ENCODE measurements around the gene PPID.
"Not testable (repeated sequence)": the region's sequence is repeated elsewhere in the genome, so short reads cannot be mapped to it uniquely, and the experiment has no call there.

The PPID gene

DNA sequence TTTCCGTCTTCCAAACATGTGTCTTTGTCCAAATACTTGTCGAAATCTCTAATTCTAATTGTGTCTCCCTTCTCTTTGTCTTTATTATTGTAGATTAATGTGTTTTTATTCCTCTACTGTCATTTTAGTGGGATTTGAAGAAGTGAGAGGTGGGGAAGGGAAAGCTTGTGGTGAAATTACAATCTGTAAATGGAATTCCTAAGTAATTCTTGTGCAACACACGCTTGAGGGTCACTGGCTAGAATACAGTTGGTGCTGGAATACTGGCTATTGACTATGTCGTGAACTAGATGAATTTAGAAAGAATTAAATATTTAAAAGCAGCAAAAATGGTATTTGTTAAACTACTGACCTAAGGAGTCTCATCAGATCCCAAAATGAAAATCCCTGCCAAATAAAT, 34.9 kb upstream of the PPID start:
- Histone ChIP-seq H3K27ac (ENCODE audit: low read depth, low read length) (no peak overlapping the region), H3K4me1 (ENCODE audit: control insufficient read depth, insufficient read depth, low read length) (no peaks in the 10 kb centered on the region), H3K36me3 (ENCODE audit: control insufficient read depth, insufficient read depth, low read length) (no peaks in the 10 kb centered on the region), H3K27me3 (ENCODE audit: control insufficient read depth, insufficient read depth, low read length) (no peaks in the 10 kb centered on the region), H3K4me3 (ENCODE audit: low read length) (no peak overlapping the region), H3K9ac (ENCODE audit: low read length) (no peak overlapping the region)

DNA sequence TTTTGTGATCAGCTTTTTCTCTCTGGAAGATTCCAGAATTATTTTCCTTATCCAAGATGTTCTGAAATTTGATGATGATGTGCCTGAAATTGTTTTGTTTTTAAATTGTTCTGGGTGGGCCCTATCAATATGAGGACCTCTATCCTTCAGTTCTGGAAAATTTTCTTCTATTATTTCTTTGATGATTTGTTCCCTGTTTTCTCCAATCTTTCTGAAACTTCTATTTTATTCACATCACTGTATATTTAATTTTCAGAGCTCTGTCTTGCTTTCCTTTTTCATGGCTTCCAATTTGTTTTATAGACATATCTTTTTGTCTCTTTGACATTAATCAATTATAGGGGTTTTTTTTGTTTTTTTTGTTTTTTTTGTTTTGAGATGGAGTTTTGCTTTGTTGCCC, 33.4 kb upstream of the PPID start:
- Histone ChIP-seq H3K36me3 (ENCODE audit: control insufficient read depth, insufficient read depth, low read length) (no peaks in the 10 kb centered on the region), H3K9ac (ENCODE audit: low read length) (no peak overlapping the region), H3K4me3 (ENCODE audit: low read length) (no peak overlapping the region), H3K27ac (ENCODE audit: low read depth, low read length) (no peak overlapping the region), H3K4me1 (ENCODE audit: control insufficient read depth, insufficient read depth, low read length) (no peaks in the 10 kb centered on the region), H3K27me3 (ENCODE audit: control insufficient read depth, insufficient read depth, low read length) (no peaks in the 10 kb centered on the region)

DNA sequence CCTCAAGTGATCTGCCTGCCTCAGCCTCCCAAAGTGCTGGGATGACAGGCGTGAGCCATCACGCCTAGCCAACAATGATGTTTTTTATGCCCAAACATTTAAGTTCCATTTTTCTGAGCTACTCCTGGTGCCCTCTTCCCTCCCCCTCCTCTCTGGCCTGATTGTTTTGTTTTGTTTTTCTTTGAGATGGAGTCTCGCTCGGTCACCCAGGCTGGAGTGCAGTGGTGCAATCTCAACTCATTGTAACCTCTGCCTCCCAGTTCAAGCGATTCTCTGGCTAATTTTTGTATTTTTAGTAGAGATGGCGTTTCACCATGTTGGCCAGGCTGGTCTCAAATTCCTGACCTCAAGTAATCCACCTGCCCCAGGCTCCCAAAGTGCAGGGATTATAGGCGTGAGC, 32.6 kb upstream of the PPID start:
- not testable (repeated sequence) for H3K9ac ChIP-seq (ENCODE audit: low read length); H3K27ac ChIP-seq (ENCODE audit: low read depth, low read length); H3K27me3 ChIP-seq (ENCODE audit: control insufficient read depth, insufficient read depth, low read length); H3K4me1 ChIP-seq (ENCODE audit: control insufficient read depth, insufficient read depth, low read length); H3K36me3 ChIP-seq (ENCODE audit: control insufficient read depth, insufficient read depth, low read length); H3K4me3 ChIP-seq (ENCODE audit: low read length)

DNA sequence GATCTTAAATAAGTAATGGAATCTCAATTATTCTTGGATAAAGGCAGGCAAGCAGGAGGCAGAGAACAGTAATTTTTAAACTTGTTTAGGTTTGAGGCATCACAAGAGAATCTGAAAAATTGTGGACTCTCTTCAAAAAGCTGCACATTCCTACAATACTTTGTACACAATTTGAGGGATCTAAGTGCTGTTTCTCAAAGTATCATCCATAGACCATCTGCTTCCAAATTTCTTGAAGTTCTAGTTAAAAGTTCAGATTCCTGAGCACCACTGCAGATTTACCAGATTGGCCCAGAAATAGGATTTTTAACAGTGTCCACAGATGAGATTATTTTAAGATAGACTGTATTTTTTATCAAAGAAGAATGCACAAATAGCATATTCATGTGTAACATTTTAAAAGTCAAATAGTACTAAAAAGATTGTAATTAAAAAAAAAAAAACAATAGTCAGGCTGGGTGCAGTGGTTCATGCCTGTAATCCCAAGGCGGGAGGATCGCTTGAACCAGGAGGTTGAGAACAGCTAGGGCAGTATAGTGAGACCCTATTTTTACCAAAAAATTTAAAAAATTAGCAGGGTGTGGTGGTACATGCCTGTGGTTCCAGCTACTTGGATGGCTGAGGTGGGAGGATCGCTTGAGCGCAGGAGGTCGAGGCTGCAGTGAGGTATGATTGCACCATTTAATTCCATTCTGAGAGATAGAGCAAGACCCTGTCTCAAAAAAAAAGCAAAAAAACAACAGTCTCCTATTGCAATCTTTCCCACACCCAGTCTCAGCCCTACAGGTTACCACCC, 31.4 kb upstream of the PPID start:
- Histone ChIP-seq H3K4me1 (ENCODE audit: control insufficient read depth, insufficient read depth, low read length) (no peaks in the 10 kb centered on the region), H3K36me3 (ENCODE audit: control insufficient read depth, insufficient read depth, low read length) (no peaks in the 10 kb centered on the region), H3K9ac (ENCODE audit: low read length) (no peak overlapping the region), H3K4me3 (ENCODE audit: low read length) (no peak overlapping the region), H3K27ac (ENCODE audit: low read depth, low read length) (no peak overlapping the region), H3K27me3 (ENCODE audit: control insufficient read depth, insufficient read depth, low read length) (no peaks in the 10 kb centered on the region)

DNA sequence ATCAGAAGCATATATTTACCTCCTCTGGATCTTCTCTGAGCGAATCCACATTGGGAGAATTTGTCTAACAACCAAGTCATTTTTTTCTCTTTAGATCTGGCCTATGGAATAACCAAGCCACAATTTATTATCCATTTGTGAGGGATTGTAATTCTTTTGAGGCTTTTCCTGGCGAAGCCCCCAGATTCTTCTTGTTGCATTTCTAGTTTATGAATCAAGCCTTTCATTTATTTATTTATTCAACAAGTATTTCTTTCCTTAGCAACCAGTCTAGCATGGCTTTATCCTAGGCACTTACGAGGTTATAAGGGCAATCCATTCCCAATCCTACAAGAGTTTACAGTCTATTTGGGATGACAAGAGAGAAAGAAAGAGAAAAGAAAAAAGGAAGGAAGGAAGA, 27.2 kb upstream of the PPID start:
- Histone ChIP-seq H3K4me3 (ENCODE audit: low read length) (no peak overlapping the region), H3K4me1 (ENCODE audit: control insufficient read depth, insufficient read depth, low read length) (no peaks in the 10 kb centered on the region), H3K27ac (ENCODE audit: low read depth, low read length) (no peak overlapping the region), H3K27me3 (ENCODE audit: control insufficient read depth, insufficient read depth, low read length) (no peaks in the 10 kb centered on the region), H3K9ac (ENCODE audit: low read length) (no peak overlapping the region), H3K36me3 (ENCODE audit: control insufficient read depth, insufficient read depth, low read length) (no peaks in the 10 kb centered on the region)

DNA sequence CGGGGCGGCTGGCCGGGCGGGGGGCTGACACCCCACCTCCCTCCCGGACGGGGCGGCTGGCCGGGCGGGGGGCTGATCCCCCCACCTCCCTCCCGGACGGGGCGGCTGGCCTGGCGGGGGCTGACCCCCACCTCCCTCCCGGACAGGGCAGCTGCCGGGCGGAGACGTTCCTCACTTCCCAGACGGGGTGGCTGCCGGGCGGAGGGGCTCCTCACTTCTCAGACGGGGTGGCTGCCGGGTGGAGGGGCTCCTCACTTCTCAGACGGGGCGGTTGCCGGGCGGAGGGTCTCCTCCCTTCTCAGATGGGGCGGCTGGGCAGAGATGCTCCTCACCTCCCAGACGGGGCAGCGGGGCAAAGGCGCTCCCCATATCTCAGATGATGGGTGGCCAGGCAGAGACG, 23.3 kb upstream of the PPID start:
- not testable (repeated sequence) for H3K36me3 ChIP-seq (ENCODE audit: control insufficient read depth, insufficient read depth, low read length); H3K4me1 ChIP-seq (ENCODE audit: control insufficient read depth, insufficient read depth, low read length); H3K27ac ChIP-seq (ENCODE audit: low read depth, low read length); H3K27me3 ChIP-seq (ENCODE audit: control insufficient read depth, insufficient read depth, low read length); H3K4me3 ChIP-seq (ENCODE audit: low read length); H3K9ac ChIP-seq (ENCODE audit: low read length)

DNA sequence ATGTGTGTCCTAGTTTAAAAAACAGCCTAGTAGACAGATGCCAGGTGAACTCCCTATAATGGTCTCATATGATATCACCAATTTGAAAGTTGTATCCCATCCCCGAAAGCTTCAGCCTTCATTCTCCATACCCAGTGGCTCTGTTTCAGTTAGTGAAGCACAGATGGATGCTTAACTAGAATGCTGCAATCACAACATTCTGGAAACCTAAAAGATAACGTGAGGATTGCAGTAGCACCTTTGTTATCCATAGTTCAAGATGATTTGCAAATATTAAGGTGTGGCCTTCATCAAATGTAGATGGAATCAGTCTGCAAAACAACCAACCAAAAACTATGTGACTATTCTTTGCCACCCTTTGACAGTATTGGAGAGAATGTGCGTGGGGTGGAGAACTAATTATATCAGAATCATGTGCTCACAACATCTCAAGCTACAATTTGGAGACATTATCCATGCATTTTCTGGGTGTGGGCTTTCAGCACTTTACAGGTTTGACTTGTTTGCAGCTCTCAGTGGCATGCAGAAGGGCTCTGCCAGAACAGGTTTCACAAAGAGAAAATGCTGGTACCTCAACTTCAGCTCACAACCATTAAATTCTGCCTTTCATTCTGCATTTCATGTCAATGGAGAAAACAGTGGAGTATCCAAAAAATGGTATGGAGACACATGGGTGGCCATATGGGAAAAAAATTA, 18.3 kb upstream of the PPID start:
- Histone ChIP-seq H3K4me1 (ENCODE audit: control insufficient read depth, insufficient read depth, low read length) (no peaks in the 10 kb centered on the region), H3K27me3 (ENCODE audit: control insufficient read depth, insufficient read depth, low read length) (no peaks in the 10 kb centered on the region), H3K4me3 (ENCODE audit: low read length) (no peak overlapping the region), H3K9ac (ENCODE audit: low read length) (no peak overlapping the region), H3K27ac (ENCODE audit: low read depth, low read length) (no peak overlapping the region), H3K36me3 (ENCODE audit: control insufficient read depth, insufficient read depth, low read length) (no peaks in the 10 kb centered on the region)

DNA sequence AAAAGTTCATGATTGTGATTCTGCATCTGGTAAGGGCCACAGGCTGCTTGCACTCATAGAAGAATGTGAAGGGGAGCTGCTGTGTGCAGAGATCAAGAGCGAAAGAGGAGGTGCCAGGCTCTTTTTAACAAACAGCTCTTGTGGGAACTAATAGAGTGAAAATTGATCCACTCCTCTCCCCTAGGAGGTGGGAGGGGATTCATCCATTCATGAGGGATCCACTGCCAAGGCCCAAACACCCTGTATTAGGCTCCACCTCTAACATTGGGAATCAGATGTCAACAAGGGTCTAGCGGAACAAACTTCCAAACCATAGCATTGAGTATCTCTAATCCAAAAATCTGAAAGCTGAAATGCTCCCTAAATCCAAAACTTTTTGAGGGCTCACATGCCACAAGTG, 16.4 kb upstream of the PPID start:
- Histone ChIP-seq H3K9ac (ENCODE audit: low read length) (no peak overlapping the region), H3K27ac (ENCODE audit: low read depth, low read length) (no peak overlapping the region), H3K36me3 (ENCODE audit: control insufficient read depth, insufficient read depth, low read length) (no peaks in the 10 kb centered on the region), H3K4me1 (ENCODE audit: control insufficient read depth, insufficient read depth, low read length) (no peaks in the 10 kb centered on the region), H3K4me3 (ENCODE audit: low read length) (no peak overlapping the region), H3K27me3 (ENCODE audit: control insufficient read depth, insufficient read depth, low read length) (no peaks in the 10 kb centered on the region)

DNA sequence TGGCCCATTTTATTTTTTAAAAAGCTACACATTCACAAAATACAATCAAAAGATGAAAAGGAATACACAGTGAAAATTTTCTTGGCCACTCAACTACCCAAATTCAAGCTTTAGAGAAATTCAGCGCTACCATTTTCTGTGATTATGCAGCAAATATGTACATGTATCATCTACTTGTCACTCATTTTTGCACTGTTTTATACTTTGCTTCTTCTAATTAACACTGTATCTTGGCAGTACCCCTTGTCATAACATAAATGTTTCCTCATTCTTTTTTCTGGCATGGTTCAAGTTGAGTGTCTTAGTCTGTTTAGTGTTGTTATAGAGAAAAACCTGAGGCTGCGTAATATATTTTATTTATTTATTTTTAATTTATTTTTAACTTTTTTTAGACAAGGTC, 15.7 kb upstream of the PPID start:
- Histone ChIP-seq H3K27me3 (ENCODE audit: control insufficient read depth, insufficient read depth, low read length) (no peaks in the 10 kb centered on the region), H3K36me3 (ENCODE audit: control insufficient read depth, insufficient read depth, low read length) (no peaks in the 10 kb centered on the region), H3K4me3 (ENCODE audit: low read length) (no peak overlapping the region), H3K9ac (ENCODE audit: low read length) (no peak overlapping the region), H3K27ac (ENCODE audit: low read depth, low read length) (no peak overlapping the region), H3K4me1 (ENCODE audit: control insufficient read depth, insufficient read depth, low read length) (no peaks in the 10 kb centered on the region)

DNA sequence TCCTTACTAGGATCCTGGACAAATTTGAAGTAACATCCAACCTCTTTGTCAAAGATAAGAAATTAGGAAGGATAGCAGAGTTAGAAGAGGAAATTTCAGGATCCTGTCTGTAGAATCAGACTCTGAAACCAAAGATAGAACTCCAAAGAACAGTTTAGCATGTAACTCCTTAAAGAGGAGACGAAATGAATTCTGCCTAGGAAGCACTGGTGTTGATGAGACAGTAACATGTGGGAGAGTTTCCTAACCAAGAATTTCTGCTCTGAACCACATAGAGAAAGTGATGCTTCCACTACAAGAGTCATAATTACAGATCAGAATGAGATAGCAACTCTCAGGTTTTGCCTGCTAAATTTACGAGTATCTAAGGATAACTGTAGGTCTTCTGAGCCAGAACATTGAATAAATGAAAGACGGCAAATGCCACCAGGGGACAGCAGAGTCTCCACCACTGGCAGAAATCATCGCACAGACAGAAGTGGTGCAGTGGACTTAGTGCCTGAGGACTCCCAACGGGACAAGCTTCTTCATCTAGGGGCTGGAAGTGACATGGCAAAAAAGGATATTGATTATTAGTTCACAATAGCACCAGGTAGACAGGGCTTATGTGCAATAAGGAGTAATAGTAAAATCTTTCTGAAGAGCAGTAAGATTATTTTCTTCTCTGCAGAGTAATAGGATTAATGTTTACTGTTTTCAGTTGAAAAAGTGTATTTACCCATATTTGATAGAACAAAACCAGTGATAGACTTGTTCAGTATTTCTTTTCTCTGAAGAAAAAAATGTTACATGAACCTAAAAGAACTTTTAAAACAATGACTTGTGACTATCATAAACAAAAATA, 6.7 kb upstream of the PPID start:
- Histone ChIP-seq H3K9ac (ENCODE audit: low read length) (no peak overlapping the region), H3K4me3 (ENCODE audit: low read length) (no peak overlapping the region), H3K27ac (ENCODE audit: low read depth, low read length) (no peak overlapping the region), H3K4me1 (ENCODE audit: control insufficient read depth, insufficient read depth, low read length) (no peaks in the 10 kb centered on the region), H3K36me3 (ENCODE audit: control insufficient read depth, insufficient read depth, low read length) (no peaks in the 10 kb centered on the region), H3K27me3 (ENCODE audit: control insufficient read depth, insufficient read depth, low read length) (no peaks in the 10 kb centered on the region)

DNA sequence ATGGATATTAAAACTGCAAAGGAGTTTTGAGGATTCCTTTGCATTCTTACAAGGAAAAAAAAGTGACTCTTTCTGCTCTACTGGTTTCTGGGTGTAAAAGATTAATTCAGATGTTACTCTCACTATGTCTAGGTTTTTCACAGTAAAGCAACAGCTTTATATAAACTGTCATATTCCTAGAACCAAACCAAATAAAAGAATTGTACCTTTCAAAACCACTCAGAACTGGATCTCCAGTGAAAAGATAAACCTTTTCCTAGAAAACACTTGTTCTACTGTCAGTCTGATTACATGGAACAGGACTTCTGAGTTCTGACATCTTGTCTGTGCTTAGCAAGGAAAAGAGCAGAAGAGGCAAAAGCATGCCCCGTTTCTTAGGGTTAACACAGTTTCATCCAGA, 5.0 kb upstream of the PPID start:
- Histone ChIP-seq H3K4me3 (ENCODE audit: low read length) (no peak overlapping the region), H3K9ac (ENCODE audit: low read length) (no peak overlapping the region), H3K36me3 (ENCODE audit: control insufficient read depth, insufficient read depth, low read length) (no peaks in the 10 kb centered on the region), H3K4me1 (ENCODE audit: control insufficient read depth, insufficient read depth, low read length) (no peaks in the 10 kb centered on the region), H3K27ac (ENCODE audit: low read depth, low read length) (no peak overlapping the region), H3K27me3 (ENCODE audit: control insufficient read depth, insufficient read depth, low read length) (no peaks in the 10 kb centered on the region)

DNA sequence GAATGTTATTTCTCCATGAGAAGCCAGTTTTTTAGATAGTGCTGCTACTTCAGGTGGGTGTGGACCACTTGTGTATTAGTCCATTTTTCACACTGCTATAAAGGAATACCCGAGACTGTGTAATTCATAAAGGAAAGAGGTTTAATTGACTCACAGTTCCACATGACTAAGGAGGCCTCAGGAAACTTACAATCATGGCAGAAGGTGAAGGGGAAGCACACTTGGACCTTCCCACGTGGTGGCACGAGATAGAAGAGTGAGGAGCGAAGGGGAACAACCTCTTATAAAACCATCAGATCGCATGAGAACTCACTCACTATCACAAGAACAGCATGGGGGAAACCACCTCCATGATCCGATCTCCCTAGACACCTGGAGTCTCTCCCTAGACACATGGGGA, 3.4 kb upstream of the PPID start:
- H3K27ac ChIP-seq (ENCODE audit: low read depth, low read length), result no peak overlapping the region

More for the DNA sequence above, 3.4 kb upstream of the PPID start:
- no peaks in the 10 kb centered on the region for H3K27me3 ChIP-seq (ENCODE audit: control insufficient read depth, insufficient read depth, low read length)
- no peak overlapping the region for H3K9ac ChIP-seq (ENCODE audit: low read length)
- no peak overlapping the region for H3K4me3 ChIP-seq (ENCODE audit: low read length)
- peaks cover 8% of the 10 kb centered on the region for H3K4me1 ChIP-seq (ENCODE audit: control insufficient read depth, insufficient read depth, low read length)
- H3K36me3 ChIP-seq (ENCODE audit: control insufficient read depth, insufficient read depth, low read length), result no peaks in the 10 kb centered on the region

All from rectal smooth muscle tissue (tissue), 1 donor.